ENCODE results near the gene NUDT22.
A peak's percentile ranks its signal among the peaks of the same experiment; 100 is the strongest.

NUDT22 gene

DNA sequence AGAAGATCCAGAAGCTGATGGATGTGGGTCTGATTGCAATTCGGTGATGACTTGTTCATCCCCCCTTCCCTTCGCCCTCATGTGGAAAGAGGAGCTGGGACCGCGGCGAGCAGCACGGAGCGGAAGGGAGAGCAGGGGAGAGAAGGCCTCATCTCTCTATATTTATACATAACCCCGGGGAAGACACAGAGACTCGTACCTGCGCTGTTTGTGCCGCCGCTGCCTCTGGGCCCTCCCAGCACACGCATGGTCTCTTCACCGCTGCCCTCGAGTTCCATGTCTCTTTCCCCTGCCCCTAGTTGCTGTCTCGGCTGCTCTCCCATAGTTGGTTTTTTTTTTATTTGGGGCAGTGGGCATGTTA lies 22.0 kb upstream of the NUDT22 start:
- Histone ChIP-seq H3K23ac (ENCODE audit: low read length) (no peak overlapping the region), H3K79me1 (ENCODE audit: low read length) (no peaks in the 10 kb centered on the region), H3K4me1 (ENCODE audit: control insufficient read depth in 1 of 2, insufficient read depth in 2 of 2, low read length in 2 of 2) (peaks cover 0 to 7% of the 10 kb centered on the region in 2 experiments), H3K9ac (ENCODE audit: low read length) (no peak overlapping the region), H2BK5ac (ENCODE audit: low read depth, low read length, poor library complexity) (no peak overlapping the region), H3K9me3 (ENCODE audit: insufficient read depth, low read depth, low read length) (no peaks in the 10 kb centered on the region), H2BK120ac (ENCODE audit: insufficient read depth, low read length, poor library complexity) (no peak overlapping the region), H3K4ac (ENCODE audit: low read depth, low read length) (no peak overlapping the region), H3K18ac (ENCODE audit: low read length) (no peak overlapping the region), H3K4me3 (ENCODE audit: low read depth, low read length) (no peak overlapping the region), H3K79me2 (ENCODE audit: control insufficient read depth, insufficient read depth, low read length, poor library complexity) (no peaks in the 10 kb centered on the region), H3K36me3 (ENCODE audit: control insufficient read depth in 1 of 2, insufficient read depth in 2 of 2, low read length in 2 of 2) (peaks cover 61 to 76% of the 10 kb centered on the region in 2 experiments), H3K27ac (ENCODE audit: low read depth, low read length) (no peak overlapping the region), H2AK5ac (ENCODE audit: low read length) (no peak overlapping the region), H4K8ac (ENCODE audit: low read depth, low read length) (no peak overlapping the region), H4K12ac (ENCODE audit: low read depth, low read length) (no peak overlapping the region), H2BK12ac (ENCODE audit: low read length) (no peak overlapping the region), H3K4me2 (ENCODE audit: low read length) (no peak overlapping the region), H2AFZ (ENCODE audit: insufficient read depth, low read length, poor library complexity) (no peak overlapping the region), H4K91ac (ENCODE audit: low read depth, low read length) (no peak overlapping the region), H3K27me3 (ENCODE audit: insufficient read depth, low read length) (no peaks in the 10 kb centered on the region), H3K14ac (ENCODE audit: low read length) (no peak overlapping the region)
- WGBS (ENCODE audit: extremely low coverage, insufficient coverage, insufficient read length): no CpG with 5 or more reads among the region's 16 CpGs
- DNase-seq: no peak

DNA sequence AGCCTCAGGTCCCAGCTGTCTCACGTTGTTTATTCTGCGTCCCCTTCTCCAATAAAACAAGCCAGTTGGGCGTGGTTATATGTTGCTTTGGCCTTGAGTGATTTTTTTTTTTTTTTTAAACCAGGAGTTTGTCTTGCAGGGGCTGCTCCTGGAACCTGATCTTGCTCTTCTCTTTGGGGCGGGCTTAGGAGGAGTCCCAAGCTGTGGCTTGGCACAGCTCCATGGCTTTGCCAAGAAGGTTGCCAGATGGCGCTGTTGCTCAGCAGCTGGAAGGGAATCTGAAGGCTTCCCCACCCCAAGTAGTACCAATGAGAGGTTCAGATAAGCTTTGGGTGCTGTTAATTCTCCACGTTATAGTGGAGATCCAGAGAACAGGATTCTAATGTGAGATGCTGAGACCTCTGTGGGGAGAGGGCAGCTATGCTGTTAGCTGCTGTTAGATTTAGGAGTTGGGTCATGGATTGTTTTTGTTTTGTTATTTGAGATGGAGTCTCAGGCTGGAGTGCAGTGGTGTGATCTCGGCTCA lies 21.5 kb upstream of the NUDT22 start:
- Histone ChIP-seq H3K79me2 (ENCODE audit: control insufficient read depth, insufficient read depth, low read length, poor library complexity) (no peaks in the 10 kb centered on the region), H2BK5ac (ENCODE audit: low read depth, low read length, poor library complexity) (no peak overlapping the region), H3K27me3 (ENCODE audit: insufficient read depth, low read length) (no peaks in the 10 kb centered on the region), H3K4me1 (ENCODE audit: control insufficient read depth in 1 of 2, insufficient read depth in 2 of 2, low read length in 2 of 2) (peaks cover 0 to 7% of the 10 kb centered on the region in 2 experiments), H3K36me3 (ENCODE audit: control insufficient read depth in 1 of 2, insufficient read depth in 2 of 2, low read length in 2 of 2) (peaks cover 60 to 76% of the 10 kb centered on the region in 2 experiments), H2AK5ac (ENCODE audit: low read length) (no peak overlapping the region), H4K91ac (ENCODE audit: low read depth, low read length) (no peak overlapping the region), H3K18ac (ENCODE audit: low read length) (no peak overlapping the region), H3K4ac (ENCODE audit: low read depth, low read length) (no peak overlapping the region), H3K27ac (ENCODE audit: low read depth, low read length) (no peak overlapping the region), H2BK120ac (ENCODE audit: insufficient read depth, low read length, poor library complexity) (no peak overlapping the region), H2AFZ (ENCODE audit: insufficient read depth, low read length, poor library complexity) (no peak overlapping the region), H4K12ac (ENCODE audit: low read depth, low read length) (no peak overlapping the region), H3K4me3 (ENCODE audit: low read depth, low read length) (no peak overlapping the region), H3K4me2 (ENCODE audit: low read length) (no peak overlapping the region), H3K9ac (ENCODE audit: low read length) (no peak overlapping the region), H3K9me3 (ENCODE audit: insufficient read depth, low read depth, low read length) (no peaks in the 10 kb centered on the region), H2BK12ac (ENCODE audit: low read length) (no peak overlapping the region), H4K8ac (ENCODE audit: low read depth, low read length) (no peak overlapping the region), H3K79me1 (ENCODE audit: low read length) (no peaks in the 10 kb centered on the region), H3K23ac (ENCODE audit: low read length) (no peak overlapping the region), H3K14ac (ENCODE audit: low read length) (no peak overlapping the region)
- no CpG with 5 or more reads among the region's 7 CpGs for WGBS (ENCODE audit: extremely low coverage, insufficient coverage, insufficient read length)
- peak; percentile 51 to 69 for DNase-seq

- H4K8ac ChIP-seq (ENCODE audit: low read depth, low read length): no peak within 1 kb of the TSS
- no peak within 1 kb of the TSS for H3K4me2 ChIP-seq (ENCODE audit: low read length)
- H2BK120ac ChIP-seq (ENCODE audit: insufficient read depth, low read length, poor library complexity): no peak within 1 kb of the TSS
- no peak within 1 kb of the TSS for H3K27ac ChIP-seq (ENCODE audit: low read depth, low read length)
- WGBS (ENCODE audit: extremely low coverage, insufficient coverage, insufficient read length): no CpG with 5 or more reads among the region's 27 CpGs
- no peak within 1 kb of the TSS for H3K9ac ChIP-seq (ENCODE audit: low read length)
- H3K23ac ChIP-seq (ENCODE audit: low read length): no peak within 1 kb of the TSS
- H3K14ac ChIP-seq (ENCODE audit: low read length): no peak within 1 kb of the TSS
- H2AK5ac ChIP-seq (ENCODE audit: low read length): no peak within 1 kb of the TSS
- DNase-seq: no peak
- H3K9me3 ChIP-seq (ENCODE audit: insufficient read depth, low read depth, low read length): no peaks in the 10 kb centered on the region
- no peak within 1 kb of the TSS for H3K4ac ChIP-seq (ENCODE audit: low read depth, low read length)
- H3K27me3 ChIP-seq (ENCODE audit: insufficient read depth, low read length): no peaks in the 10 kb centered on the region
- H3K4me1 ChIP-seq (ENCODE audit: control insufficient read depth in 1 of 2, insufficient read depth in 2 of 2, low read length in 2 of 2): peaks cover 0 to 7% of the 10 kb centered on the region in 2 experiments
- no peak within 1 kb of the TSS for H2BK5ac ChIP-seq (ENCODE audit: low read depth, low read length, poor library complexity)
- no peak within 1 kb of the TSS for H3K18ac ChIP-seq (ENCODE audit: low read length)
- H3K79me2 ChIP-seq (ENCODE audit: control insufficient read depth, insufficient read depth, low read length, poor library complexity): no peaks in the 10 kb centered on the region
- H3K79me1 ChIP-seq (ENCODE audit: low read length): no peaks in the 10 kb centered on the region
- H3K36me3 ChIP-seq (ENCODE audit: control insufficient read depth in 1 of 2, insufficient read depth in 2 of 2, low read length in 2 of 2): peaks cover 55 to 67% of the 10 kb centered on the region in 2 experiments
- H4K91ac ChIP-seq (ENCODE audit: low read depth, low read length): no peak within 1 kb of the TSS
- no peak within 1 kb of the TSS for H3K4me3 ChIP-seq (ENCODE audit: low read depth, low read length)
- no peak within 1 kb of the TSS for H2AFZ ChIP-seq (ENCODE audit: insufficient read depth, low read length, poor library complexity)
- no peak within 1 kb of the TSS for H2BK12ac ChIP-seq (ENCODE audit: low read length)
- H4K12ac ChIP-seq (ENCODE audit: low read depth, low read length): no peak within 1 kb of the TSS
Measured at GRCh38 chr11:64206457-64207255, 19.4 kb upstream of the NUDT22 start, which contains the start of gene FERMT3. Gene FERMT3, plus strand, starts transcription at chr11:64206721. Its CDS starts 644 bp downstream, at chr11:64207365.

DNA sequence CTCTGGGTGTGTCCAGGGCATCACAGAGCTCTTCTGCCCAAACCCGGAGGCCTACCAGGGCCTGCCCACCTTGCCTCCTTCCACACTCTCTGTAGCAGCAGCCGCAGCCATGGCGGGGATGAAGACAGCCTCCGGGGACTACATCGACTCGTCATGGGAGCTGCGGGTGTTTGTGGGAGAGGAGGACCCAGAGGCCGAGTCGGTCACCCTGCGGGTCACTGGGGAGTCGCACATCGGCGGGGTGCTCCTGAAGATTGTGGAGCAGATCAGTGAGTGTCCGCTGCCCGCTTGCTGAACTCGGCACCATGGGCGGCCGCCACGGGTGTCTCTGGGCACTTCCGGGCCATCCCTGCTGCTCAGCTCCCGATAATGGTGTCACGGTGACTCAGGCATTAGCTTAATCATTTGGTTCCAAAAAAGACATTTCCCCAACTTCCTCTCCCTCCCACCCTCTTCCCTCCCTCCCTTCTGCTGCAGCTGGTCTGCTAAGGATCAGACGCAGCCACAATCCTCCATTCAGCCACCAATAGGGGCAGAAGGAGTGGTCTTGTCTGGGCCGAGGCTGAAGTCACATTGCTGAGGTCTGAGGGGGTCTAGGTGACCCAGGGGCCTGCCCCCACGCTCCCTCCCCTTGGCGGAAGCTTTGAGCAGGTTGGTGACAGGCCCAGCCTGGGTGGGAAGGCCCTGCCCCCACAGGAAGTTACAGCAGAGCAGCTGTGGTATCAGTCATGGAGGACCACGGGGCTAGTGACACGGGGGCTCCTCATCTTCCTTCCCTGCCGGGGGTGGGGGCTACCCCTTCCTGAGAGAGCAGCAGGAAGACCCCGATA lies 18.6 kb upstream of the NUDT22 start:
- H3K4ac ChIP-seq (ENCODE audit: low read depth, low read length): no peak overlapping the region
- H3K79me1 ChIP-seq (ENCODE audit: low read length): no peaks in the 10 kb centered on the region
- no peak overlapping the region for H3K9ac ChIP-seq (ENCODE audit: low read length)
- no peaks in the 10 kb centered on the region for H3K79me2 ChIP-seq (ENCODE audit: control insufficient read depth, insufficient read depth, low read length, poor library complexity)
- no peak overlapping the region for H4K91ac ChIP-seq (ENCODE audit: low read depth, low read length)
- WGBS (ENCODE audit: extremely low coverage, insufficient coverage, insufficient read length): no CpG with 5 or more reads among the region's 30 CpGs
- H2BK120ac ChIP-seq (ENCODE audit: insufficient read depth, low read length, poor library complexity): no peak overlapping the region
- peaks cover 0 to 7% of the 10 kb centered on the region in 2 experiments for H3K4me1 ChIP-seq (ENCODE audit: control insufficient read depth in 1 of 2, insufficient read depth in 2 of 2, low read length in 2 of 2)
- H3K27me3 ChIP-seq (ENCODE audit: insufficient read depth, low read length): no peaks in the 10 kb centered on the region
- H3K4me2 ChIP-seq (ENCODE audit: low read length): no peak overlapping the region
- H3K9me3 ChIP-seq (ENCODE audit: insufficient read depth, low read depth, low read length): no peaks in the 10 kb centered on the region
- no peak overlapping the region for H4K8ac ChIP-seq (ENCODE audit: low read depth, low read length)
- no peak overlapping the region for H3K23ac ChIP-seq (ENCODE audit: low read length)
- no peak overlapping the region for H3K14ac ChIP-seq (ENCODE audit: low read length)
- H2BK12ac ChIP-seq (ENCODE audit: low read length): no peak overlapping the region
- no peak overlapping the region for H2AK5ac ChIP-seq (ENCODE audit: low read length)
- H2BK5ac ChIP-seq (ENCODE audit: low read depth, low read length, poor library complexity): no peak overlapping the region
- peak in 1 of 2 donors; percentile 28 for DNase-seq
- no peak overlapping the region for H4K12ac ChIP-seq (ENCODE audit: low read depth, low read length)
- H3K36me3 ChIP-seq (ENCODE audit: control insufficient read depth in 1 of 2, insufficient read depth in 2 of 2, low read length in 2 of 2): peaks cover 58 to 67% of the 10 kb centered on the region in 2 experiments
- no peak overlapping the region for H2AFZ ChIP-seq (ENCODE audit: insufficient read depth, low read length, poor library complexity)
- H3K4me3 ChIP-seq (ENCODE audit: low read depth, low read length): no peak overlapping the region
- no peak overlapping the region for H3K18ac ChIP-seq (ENCODE audit: low read length)
- no peak overlapping the region for H3K27ac ChIP-seq (ENCODE audit: low read depth, low read length)

All from trophoblast cell (in vitro differentiated cells and primary cell).